Kidney glomerular epithelial cell (primary cell): ENCODE results near the gene ARHGAP31.
"Not testable (repeated sequence)": the region's sequence is repeated elsewhere in the genome, so short reads cannot be mapped to it uniquely, and the experiment has no call there.

ENCODE experiments used
- DNase-seq: peaks from one replicate; lab custom pipeline; 2025; lab: John Stamatoyannopoulos, UW

The ARHGAP31 gene

DNA sequence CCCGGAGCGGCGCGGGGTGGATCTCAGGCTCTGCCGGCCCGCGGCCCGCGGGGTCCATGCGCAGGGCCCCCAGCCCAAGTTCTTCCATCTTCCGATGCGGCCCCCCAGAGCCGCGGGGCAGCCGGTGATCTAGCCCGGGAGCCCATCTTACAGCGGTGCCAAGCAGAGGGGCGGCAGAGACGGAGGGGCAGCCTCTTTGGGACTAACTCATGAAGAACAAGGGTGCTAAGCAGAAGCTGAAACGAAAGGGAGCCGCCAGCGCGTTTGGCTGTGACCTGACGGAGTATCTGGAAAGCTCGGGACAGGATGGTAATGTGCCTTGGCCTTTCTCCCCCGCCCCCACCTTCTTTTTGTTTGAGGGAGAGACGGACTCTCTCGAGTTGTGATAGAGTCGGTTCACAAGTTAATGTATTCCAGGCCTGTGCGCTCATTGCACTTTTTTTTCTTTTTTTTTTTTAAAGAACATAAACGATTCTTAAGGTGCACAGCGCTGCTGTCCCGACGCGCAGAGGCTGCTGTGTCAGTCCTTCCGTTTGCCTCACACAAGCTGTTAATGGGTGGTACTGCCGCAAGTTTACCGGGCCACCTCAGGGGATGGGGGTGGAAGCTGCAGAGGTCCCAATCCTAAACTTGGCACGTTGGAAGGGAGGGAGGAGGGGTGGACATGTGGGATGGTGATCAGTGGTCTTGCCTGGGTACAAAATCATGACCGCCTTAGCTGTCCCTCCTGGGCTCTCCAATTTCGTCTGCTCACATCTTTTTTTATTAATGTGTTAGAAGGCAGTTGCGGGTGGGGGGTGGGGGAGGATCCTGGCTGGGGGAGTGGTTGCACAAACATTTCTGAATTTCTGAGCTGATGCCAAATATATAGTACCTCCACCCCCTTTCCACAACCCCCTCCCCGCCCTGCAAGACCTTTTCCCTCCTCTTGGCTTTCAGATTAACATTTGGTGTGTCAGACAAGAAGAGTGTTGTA lies 801 bp downstream of the ARHGAP31 start:
- peak; percentile 52 for DNase-seq

- DNase-seq, result peak; percentile 54
Observed at GRCh38 chr3:119295816-119296726, 1.9 kb downstream of the ARHGAP31 start.

DNA sequence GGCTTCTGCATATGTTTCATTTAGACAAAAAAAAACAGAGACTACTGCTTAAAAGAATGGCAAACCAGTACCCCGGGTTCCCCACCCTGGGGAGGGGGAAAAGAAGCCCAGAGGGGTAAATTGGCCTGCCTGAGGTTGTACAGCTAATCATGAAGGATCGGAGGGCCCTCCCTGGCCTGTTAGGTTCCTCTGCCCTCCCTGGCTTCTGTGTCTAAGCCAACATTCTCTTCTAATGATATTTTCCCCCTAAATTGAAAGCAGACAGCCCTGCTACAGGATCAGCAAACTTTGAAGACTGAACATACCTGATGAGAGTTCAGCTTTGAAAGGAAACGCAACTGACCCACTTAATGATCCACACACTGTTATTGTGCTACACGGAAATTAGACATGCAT lies 2.5 kb downstream of the ARHGAP31 start:
- DNase-seq, result no peak

DNA sequence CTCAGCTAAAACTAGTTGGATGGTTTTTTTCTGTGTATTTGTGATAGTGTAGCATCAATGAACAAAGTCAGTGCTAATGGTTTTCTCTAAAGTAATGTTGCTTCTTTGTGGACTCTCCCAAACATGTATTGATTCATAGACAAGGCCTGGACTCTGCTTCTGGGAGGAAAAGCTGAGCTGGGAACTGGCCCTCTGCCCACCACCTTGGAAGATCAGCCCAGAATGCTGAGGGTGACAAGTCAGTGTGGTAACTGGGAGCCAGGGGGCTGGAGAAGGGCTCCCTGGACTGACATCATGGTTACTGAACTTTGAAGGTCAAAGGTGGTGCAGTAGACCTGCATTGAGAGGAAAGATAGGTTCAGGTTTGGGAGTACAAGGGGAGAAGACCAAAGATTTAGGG lies 3.0 kb downstream of the ARHGAP31 start:
- no peak for DNase-seq

DNA sequence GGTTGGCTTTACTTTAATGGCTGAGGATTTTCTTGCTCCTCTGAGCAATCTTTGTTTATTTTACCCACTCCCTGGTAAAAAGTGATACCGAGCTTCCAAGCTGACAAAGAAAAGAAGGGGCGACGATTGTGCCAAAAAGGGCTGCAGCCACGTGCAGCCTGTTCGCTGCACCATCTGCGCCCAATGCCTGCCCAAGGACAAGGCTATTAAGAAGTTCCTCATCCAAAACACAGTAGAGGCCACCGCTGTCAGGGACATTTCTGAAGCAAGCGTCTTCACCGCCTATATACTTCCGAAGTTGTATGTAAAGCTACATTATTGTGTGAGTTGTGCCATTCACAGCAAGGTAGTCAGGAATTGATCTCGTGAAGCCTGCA lies 4.4 kb downstream of the ARHGAP31 start:
- no peak for DNase-seq

GRCh38 chr3:119300991-119301391 lies 6.8 kb downstream of the ARHGAP31 start:
- DNase-seq, result no peak

GRCh38 chr3:119301662-119302061 lies 7.5 kb downstream of the ARHGAP31 start:
- no peak for DNase-seq

- no peak for DNase-seq
Observed at GRCh38 chr3:119302697-119303551, 8.7 kb downstream of the ARHGAP31 start.

DNA sequence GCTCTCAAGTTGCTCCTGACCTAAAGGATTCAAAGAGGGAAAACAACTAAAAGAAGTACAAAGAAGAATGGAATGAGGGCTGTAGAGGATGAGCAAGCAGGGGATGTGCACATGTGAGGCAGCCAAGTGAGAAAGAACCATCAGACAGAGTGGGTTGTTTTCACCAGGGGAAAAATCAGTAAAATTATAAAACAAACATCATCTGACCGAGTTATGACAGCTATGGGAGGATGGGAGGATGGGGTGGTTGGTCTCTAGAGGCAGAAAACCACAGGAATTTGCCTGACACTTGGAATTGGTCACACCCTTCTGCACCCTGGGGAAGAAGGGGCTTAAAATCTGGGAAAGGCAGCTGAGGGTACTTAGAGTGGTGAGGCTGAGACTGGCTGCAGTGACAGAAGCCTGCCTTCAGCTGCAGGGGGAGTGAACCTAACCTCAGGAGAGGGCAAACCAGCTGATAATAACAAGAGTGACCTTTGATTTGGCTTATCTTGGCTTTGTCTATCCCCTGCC lies 10.1 kb downstream of the ARHGAP31 start:
- DNase-seq, result peak; percentile 94

DNA sequence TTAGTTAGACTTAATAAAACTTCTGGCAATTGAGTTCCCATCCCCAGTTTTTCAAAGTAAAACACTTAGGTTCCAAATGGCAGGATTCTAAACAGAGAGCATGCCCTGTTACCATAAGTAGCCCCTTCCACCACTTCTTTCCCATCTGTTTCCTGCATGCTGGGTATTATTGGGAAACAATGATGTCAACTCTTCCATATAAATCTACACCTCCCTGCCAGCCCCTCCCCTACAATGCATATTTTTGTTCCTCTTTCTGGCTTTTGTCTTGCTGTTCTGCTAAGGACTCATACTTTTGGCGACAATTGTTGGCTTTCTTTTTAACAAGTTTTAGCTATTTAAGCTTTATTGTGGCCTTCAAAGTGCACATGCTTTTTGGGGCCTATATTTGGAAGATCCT lies 11.1 kb downstream of the ARHGAP31 start:
- no peak for DNase-seq

GRCh38 chr3:119306378-119306777 lies 12.2 kb downstream of the ARHGAP31 start:
- not testable (repeated sequence) for DNase-seq

DNA sequence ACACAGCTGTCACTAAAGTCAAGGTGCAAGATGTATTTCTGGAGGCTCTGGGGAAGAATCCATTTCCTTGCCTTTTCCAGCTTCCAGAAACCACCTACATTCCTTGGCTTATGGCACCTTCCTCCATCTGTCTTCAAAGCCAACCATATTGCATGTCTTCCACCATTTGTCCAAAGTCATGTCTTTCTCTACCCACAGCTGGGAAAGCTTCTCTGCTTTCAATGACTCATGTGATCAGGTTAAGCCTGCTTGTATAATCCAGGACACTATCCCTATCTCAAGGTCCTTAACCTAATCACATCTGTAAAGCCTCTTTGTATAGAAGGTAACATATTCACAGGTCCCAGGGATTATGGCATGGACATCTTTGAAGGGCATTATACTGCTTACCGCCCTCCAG lies 14.2 kb downstream of the ARHGAP31 start:
- DNase-seq, result no peak

GRCh38 chr3:119309591-119309990 lies 15.4 kb downstream of the ARHGAP31 start:
- no peak for DNase-seq

DNA sequence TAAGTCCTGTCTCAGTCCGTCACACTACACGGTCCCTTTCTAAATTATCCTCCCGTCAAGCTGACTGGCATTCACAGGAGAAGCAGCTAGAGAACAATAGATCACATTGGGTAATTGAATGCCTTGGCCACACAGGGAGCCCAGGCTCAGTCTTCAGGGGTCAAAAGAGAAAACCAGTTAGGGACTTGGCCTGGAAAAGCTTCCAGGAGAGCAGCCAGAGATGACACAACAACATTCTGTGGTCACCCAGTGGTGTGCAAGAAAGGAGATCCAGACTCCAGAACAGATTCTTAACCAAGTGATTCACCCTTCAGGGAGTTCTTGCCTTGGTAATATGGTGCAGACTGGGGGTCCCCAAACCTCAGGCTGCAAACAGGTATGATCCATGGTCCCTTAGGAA lies 15.9 kb downstream of the ARHGAP31 start:
- DNase-seq, result peak; percentile 97

DNA sequence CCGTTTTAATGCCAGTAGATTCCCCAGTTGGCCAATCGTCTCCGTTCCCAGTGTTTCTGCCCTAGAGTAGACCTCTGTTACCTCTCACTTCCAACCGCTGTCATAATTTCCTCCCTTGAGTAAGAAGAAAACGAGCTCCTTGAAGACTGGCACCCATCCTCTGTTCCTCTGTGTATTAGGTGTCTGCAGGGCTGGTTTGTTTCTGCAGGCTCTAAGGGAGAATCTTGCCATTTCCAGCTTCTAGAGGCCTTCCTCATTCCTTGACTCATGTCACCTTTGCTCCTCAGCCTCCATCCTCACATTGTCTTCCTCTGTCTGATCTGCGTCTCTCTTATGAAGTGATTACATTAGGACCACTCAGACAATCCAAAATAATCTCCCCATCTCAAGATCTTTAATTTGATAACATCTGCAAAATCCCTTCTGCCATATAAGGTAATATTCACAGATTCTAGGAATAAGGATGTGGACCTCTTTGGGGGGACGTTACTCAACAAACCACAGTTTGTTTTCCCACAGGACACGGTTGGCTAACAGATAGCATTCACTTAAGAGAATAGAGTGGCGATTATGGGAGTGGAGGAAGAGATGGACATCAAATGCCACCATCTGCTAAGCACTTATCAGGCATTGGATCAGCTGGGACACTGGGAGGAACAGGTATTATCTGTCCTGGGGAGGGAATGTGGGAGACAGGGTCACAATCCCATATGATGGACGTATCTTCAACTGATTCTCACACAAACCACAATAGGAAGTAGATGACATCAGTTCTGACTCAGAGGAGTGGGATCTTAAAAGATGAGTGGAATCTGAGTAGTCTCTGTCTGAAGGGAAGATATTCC lies 17.1 kb downstream of the ARHGAP31 start:
- DNase-seq, result peak; percentile 93

GRCh38 chr3:119313461-119313860 lies 19.3 kb downstream of the ARHGAP31 start:
- no peak for DNase-seq

- no peak for DNase-seq
Observed at GRCh38 chr3:119314821-119315220, 20.6 kb downstream of the ARHGAP31 start.

DNA sequence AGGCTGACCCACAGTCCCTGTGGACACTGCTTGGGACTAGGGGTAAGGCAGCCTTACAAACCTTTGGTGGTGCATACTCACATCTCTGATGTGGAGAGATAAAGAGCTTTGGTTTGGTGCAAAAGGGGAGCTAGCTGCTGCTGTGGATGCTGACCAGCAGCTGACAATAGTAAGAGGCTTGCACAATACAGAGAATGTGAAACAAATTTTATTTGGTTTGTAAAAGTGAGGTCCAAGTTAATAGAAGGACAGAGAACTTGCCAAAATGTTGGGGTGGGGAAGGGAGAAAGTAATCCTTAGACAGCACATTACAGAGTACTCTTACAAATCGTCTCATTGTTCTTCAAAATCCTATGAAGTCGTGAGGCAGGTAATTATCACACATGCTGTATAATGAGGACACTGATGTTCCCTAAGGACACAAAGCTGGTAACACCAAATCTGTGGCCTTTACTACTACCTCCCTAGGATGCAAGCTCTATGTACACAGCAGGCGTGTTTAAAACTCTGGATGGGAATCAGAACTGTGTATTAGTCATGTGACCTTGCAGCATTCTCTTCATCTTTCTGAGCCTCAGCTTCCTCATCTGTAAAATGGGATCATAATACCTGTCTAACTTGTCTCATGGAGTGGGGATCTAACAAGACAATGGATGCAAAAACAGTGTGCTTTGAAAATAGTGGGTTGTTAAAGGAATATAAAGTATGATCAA lies 21.6 kb downstream of the ARHGAP31 start:
- DNase-seq, result no peak

GRCh38 chr3:119316313-119316670 lies 22.1 kb downstream of the ARHGAP31 start:
- DNase-seq, result no peak

- DNase-seq, result no peak
Observed at GRCh38 chr3:119318876-119319275, 24.7 kb downstream of the ARHGAP31 start.
